ENCODE results near the gene APAF1. TPM values are rescaled to one million over a fixed set of nuclear protein-coding genes. Genes with fewer than 3 reads are reported as not detected.

APAF1 gene
- total RNA-seq, 2 donors from 2014 or later = 6.2 to 7.8 TPM

DNA sequence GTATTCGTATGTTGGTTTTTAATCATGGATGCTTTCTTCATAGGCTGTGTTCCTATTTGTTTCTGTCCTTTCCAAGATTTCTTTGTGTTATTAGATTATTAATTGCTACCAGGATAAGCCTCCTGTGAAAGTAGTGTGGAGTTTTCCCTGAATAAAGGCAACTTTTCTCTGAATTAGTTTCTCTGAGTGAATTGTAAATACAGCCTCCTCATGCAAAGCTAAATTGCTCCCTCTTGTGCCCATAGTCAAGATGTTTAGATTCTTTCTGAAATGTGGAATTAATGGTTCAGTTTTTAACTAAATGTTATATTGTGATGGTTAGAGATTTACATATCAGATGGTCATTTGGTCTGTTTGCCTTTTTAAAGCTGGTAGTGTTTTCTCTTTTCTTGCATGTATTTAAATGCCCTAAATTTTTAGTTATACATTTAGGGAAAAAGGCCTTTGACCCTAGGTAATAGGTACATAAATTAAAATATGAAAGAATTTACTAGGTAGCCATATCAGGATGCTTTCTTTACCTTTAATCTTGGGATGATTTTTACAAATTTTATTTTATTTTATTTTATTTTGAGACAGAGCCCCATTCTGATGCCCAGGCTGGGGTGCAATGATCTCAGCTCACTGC is 8.9 kb downstream of the APAF1 start:
- ATAC-seq (no peak), DNase-seq (no peak)
- intact Hi-C loops (cut with DNase I) = loop anchor here in 1 of 2 donors (2.0 kb wide), 1 partner anchor 87 kb away; no protein-coding TSS in a partner anchor

DNA sequence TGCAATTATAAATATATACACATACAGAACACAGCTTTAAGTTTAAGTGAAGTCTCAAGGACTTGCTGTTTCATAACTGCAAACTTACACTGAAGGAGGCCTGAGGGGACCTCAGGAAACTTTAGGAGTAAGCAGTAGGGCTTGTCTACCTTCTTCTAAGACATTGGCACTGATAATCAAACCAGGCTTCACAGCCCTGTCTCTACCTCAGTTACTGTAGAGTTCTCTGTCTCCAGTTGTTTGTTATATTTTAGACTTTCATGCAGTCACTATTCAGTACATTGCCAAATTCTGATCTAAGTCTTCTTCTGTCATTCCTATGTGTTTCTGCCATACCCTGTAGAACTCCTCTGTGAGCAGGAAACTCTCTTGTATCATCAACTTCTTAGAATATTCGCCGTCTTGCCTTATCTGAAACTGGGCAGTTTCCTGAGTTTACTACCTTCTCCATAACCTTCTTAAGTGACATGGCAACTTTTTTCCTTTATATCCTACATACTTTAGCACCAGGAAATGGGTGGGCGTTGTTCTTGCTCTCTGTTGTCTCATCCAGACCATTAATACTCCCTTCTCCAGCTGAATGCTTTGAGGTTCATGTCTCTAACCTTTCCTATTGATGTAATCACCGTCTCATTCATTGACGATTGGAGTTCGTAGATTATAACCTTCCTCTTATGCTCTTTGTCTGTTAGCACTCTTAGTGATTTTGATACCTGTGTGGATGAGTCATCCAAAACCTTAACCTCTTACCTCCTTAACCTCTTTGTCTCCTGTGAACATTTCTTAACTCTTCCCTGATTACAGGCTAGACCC is 11.4 kb downstream of the APAF1 start:
- intact Hi-C loops (cut with DNase I) = no loop called here
- no peak for ATAC-seq
- DNase-seq = no peak

DNA sequence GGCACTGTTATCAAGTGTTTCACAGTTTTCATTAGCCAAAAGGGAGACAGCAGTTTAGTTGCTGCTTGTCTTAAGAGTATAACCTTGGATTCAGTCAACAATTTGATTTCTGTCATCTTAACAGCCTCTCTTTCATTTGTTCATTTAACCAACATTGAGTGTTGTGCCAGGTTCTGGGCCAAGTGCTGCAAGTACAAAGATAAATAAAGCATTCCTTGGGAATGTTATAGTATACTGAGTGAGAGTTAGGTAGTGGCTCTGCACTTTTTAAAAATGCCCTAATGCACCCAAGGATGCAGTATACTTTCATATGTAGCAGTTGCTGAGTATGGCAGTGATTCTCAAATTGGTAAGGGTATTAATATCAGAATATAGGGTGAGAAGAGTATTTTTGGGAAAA is 15.4 kb downstream of the APAF1 start:
- no peak for DNase-seq
- no peak for ATAC-seq
- intact Hi-C loops (cut with DNase I) = no loop called here

DNA sequence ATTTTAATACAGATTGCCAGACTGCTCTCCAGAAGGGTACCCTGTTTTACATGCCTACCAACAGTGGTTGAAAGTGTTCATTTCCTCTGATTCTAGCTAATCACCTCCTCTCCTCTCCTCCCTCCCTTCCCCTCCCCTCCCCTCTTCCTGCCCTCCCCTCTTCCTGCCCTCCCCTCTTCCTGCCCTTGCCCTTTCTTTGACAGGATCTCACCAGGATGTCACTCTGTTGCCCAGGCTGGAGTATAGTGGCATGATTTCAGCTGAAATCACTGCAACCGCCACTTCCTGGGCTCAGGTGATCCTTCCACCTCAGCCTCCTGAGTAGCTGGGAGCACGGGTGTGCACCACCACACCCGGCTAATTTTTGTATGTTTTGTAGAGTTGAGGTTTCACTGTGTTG is 24.7 kb downstream of the APAF1 start:
- DNase-seq (no peak), ATAC-seq (no peak)
- intact Hi-C loops (cut with DNase I) = no loop called here

DNA sequence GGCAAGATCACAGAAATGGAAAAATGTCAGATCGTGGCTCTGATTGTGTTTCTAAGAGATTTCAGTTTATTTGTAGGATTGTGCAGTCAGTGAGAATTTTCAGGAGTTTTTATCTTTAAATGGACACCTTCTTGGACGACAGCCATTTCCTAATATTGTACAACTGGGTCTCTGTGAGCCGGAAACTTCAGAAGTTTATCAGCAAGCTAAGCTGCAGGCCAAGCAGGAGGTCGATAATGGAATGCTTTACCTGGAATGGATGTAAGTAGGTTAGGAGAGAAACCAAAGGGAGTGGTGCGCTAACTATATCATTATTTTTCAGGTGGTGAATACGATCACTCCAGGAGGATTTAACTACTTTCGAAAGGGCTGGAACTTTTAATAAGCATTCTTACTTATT is 26.4 kb downstream of the APAF1 start:
- intact Hi-C loops (cut with DNase I) = no loop called here
- no peak for ATAC-seq
- DNase-seq = no peak

DNA sequence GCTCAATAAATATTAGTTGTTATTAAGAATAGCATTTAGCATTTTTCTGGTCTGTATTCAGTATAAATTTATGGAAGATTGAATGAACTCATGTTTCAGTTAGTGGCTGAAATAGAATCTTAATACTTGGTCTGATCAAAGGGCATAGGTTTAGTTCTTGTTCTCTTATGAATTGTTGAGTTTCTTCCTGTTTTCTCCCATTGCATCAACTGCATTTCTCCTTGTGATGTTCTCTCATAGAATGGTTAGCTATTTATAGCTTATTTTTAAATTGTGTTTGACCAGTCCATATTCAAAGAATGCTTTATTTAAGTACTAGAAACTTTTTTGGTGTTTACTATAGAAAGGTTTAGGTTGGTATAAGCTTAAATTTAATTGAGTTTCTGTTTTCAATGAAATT is 29.8 kb downstream of the APAF1 start:
- no peak for ATAC-seq
- no peak for DNase-seq
- intact Hi-C loops (cut with DNase I) = no loop called here

DNA sequence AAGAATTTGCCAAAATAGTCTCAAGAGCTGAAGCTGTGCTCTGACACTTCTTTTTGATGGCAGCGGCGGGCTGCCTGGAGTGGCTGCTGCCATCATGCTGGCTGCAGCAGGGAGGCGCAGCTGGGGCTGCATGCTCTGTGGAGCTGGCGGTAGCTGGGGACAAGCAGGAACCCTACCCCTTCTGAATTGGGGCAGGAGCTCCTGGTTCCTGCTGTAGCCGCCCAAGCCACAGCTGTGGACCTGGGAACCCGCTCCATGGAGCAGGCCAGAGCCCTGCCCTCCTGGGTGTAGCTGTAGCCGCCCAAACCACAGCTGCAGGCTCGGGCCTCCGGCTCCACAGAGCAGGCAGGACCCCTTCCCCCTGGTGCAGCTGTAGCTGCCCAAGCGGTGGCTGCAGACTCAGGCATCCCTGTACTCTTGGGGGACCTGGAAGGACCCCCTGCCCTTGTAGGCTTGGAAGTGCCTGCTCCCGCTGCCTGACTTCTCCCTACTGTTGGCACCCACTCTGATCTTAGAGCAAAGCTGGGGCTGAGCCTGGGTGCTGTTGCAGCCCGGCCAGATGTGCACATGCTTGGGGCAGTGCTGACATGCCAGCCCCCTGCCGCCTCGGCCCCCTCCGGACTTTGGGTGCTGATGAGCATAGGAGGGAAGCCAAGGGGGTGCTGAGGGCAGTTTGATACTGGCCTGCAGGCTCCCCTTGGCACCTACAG is 33.3 kb downstream of the APAF1 start:
- intact Hi-C loops (cut with DNase I) = no loop called here
- DNase-seq = no peak
- ATAC-seq = no peak

DNA sequence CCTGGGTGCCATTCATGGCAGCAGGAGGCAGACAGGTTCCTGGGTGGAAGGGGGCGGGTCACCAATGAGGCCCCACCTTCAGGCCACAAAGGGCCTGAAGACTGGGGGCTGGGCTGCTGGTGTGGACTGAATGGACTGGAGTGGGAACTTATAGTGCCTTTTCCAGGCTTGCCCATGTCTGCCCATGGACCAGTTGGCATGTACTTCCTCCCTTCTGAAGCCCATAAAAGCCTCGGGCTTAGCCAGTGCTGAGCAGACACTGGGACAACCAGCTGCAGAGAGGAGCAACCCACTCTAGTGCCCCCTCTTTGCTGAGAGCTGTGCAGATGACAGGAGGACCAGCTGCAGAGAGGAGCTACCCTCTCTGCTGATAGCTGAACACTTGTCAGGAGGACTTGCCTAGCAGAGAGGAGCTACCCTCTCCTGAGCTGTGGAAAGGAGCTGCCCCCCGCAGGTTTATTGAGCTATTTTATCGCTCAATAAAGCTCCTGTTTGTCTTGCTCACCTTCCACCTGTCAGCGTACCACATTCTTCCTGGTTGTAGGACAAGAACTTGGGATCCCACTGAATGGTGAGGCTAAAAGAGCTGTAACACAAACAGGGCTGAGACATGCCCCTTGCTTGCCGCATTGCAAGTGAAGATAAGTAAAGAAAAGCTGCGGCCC is 34.0 kb downstream of the APAF1 start:
- ATAC-seq (no peak), DNase-seq (no peak)
- intact Hi-C loops (cut with DNase I) = no loop called here

DNA sequence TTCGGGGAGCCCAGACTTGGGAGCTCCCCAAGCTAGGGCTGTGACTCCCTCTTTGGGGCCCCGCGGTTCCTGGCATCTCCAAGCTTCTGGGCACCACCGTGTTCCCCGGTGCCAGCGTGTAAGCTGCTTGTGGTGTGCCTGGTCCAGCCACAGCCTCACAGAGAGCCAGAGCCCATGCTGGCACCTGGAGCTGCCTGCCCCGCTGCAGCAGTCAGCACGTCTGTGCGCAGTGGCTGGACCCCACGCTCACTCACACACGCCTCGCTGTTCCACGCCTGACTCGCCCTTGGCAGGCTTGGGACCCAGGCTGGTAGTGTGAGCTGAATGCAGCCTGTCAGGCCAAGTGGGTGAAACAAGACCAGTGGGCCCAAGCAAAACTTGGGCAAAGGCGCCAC is 34.5 kb downstream of the APAF1 start:
- ATAC-seq (peak in 1 of 2 donors; percentile 89), DNase-seq (no peak)
- intact Hi-C loops (cut with DNase I) = no loop called here

DNA sequence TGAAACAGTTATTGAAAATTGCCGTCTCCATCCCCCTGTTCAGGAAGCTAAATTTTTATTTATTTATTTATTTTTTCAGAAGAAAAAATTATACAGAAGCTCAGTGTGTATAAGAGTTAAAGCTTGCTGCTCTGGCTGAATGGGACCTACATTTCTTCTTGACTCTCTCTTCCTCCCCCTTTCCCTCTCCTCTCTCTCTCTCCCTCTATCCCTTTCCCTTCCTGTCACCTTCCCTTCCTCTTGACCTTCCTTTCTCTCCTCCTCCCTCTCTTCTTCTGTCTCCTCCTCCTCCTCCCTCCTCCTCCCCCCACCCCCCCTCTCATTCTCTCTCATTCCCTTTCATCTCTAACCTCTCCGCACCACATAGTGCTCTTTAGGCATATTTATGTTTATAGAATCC is 39.1 kb downstream of the APAF1 start:
- DNase-seq (no peak), ATAC-seq (no peak)
- intact Hi-C loops (cut with DNase I) = no loop called here

DNA sequence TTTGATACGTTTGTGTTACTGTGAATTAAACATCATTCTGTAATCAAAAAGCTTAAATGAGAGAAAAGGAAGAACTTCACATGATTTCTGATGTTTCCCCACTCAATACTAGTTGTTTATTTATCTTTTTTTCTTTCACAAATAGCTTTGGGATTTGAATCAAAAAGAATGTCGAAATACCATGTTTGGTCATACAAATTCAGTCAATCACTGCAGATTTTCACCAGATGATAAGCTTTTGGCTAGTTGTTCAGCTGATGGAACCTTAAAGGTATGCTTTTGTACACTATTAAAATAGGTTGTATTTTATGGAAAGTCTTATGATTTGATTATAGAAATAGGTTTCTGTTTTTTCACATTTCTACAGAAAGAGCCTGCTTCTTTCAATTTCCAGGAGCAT is 41.5 kb downstream of the APAF1 start:
- ATAC-seq = no peak
- DNase-seq = no peak
- intact Hi-C loops (cut with DNase I) = no loop called here

DNA sequence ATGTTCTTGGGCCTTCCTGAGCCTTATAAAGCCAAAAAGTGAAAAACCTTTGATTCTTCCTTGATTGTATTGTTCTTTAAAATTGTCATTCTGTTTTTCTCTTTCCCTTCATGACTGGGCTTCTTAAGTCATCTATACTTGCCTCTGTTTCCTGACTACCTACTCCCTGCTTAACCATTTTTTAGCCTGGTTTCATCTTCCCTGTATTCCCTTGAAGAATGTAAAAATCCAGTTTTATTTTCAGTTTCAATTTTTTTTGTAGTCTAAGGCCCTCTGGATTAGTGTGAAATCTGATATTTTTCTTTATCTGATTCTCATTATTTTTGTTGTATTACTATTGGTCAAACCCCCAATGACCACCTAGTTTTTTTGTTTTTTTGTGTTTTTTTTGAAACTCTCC is 46.3 kb downstream of the APAF1 start:
- no peak for DNase-seq
- no peak for ATAC-seq
- intact Hi-C loops (cut with DNase I) = no loop called here

DNA sequence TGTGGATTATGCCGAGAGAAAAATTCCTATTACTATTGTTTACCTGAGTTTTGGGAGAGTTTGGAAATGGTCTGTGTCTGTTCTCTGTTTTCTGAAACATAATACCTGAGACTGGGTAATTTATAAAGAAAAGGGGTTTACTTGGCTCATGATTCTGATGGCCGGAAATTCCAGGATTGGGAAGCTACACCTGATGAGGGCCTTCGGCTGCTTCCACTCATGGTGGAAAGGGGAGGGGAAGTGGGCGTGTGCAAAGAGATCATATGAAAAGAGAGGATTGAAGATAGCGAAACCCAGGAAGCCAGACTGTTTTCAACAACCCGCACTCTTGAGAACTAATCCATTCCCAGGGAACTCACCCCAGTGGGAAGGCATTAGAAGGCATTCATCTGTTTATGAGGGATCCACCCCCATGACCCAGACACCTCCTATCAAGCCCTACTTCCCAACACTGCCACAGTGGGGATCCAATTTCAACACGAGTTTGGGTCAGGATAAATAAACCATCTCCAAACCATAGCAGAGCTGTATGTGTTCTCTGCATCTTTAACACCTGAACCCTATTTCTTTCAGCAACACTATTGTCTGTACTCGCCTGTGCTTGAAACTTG is 51.1 kb downstream of the APAF1 start:
- ATAC-seq (no peak), DNase-seq (no peak)
- intact Hi-C loops (cut with DNase I) = no loop called here

DNA sequence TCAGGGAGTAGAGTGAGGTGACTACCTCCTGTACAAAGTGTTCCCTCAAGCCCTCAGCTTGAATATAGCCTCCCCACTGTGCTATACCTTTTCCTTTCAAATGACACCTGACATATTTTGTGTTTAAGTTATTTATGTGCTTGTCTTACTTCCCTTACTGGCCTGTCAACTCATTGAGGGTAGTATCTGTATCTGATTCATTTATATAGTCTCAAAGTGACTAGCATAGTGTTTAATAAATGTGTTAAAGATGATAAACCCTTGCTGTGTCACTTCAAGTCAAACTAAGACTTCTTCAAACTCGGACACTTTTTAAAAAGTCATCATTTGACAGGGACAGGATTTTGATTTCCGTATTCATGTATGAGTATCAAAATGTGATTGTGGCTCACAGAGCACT is 52.1 kb downstream of the APAF1 start:
- intact Hi-C loops (cut with DNase I) = no loop called here
- DNase-seq = no peak
- no peak for ATAC-seq

DNA sequence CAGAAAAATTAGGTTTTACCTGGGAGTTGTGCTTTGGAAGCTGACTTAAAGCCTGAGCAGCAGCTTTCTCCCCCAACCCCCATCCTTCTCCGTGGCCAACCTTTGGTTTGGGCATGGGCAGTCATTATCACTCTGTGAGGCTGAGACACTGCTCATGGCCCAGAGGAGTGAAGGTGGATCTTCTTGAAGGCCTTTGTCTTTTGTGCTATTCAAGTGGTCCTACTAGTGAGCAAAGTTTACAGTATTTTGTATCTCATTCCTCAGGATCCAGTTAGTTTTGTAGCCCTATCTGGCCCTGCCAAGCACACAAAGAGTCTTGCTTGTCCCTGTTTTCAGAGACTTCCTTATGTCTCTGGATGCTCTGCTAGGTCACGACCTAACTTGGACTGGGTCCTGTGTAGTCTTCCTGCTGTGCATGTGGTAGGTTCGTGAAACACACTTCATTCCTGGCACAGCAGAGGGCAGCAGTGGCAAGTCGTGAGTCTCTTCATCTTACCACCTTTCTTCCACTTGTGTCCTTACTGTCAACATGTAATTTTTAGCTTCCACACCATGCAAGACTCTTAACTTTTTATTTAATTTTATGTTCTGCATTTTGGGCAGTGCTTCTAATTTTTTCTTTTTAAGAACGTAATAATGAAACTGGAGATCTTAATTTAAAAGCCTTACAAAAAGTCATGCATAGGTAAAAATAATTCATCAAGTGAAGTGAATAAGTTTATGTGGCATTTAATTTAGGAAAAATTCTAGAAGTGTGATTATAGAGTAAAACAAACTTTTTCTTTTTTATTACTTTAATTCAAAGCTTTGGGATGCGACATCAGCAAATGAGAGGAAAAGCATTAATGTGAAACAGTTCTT is 53.7 kb downstream of the APAF1 start:
- DNase-seq (peak; percentile 46), ATAC-seq (peak; percentile 93 to 95)

DNA sequence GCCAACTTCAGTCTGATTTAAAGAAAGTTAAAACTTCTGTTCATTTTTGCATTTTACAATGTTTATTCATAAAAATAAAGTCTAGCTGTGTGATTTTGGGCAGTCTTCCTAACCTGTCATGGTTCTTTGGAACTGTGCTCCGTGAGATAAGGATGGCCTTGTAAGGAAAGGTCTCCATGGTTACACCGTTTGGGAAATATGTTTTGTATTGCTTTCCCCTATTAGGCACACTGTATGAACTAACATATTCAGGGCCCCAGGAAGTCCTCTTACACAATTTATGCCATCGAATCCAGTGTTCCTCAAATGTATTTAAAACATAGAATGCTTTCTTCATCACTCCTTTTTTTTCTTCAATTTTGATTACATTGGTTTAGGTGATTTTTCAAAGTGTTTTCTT is 54.5 kb downstream of the APAF1 start:
- ATAC-seq (peak; percentile 93 to 94), DNase-seq (no peak)
- intact Hi-C loops (cut with DNase I) = loop anchor here in 1 of 2 donors (1.0 kb wide), 1 partner anchor 299 kb away; no protein-coding TSS in a partner anchor

More for the DNA sequence above, 53.7 kb downstream of the APAF1 start:
- intact Hi-C loops (cut with DNase I) = loop anchor here in 1 of 2 donors (1.0 kb wide), 1 partner anchor 299 kb away; no protein-coding TSS in a partner anchor

DNA sequence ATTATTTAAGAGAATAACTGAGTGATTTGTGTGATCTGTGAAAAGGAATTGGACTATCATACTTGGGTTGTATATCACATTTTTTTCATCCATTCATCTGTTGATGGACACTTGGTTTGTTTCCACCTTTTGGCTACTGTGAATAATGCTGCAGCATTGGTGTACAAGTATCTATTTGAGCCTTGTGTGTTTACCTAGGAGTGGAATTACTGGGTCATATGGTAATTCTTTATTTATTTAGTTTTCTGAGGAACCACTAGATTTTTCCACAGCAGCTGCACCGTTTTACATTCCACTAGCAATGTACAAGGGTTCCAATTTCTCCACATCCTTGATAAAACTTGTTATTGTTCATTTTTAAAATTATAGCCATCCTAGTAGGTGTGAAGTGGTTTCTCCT is 56.1 kb downstream of the APAF1 start:
- intact Hi-C loops (cut with DNase I) = loop anchor here in 1 of 2 donors (10.0 kb wide), 1 partner anchor 294 kb away; no protein-coding TSS in a partner anchor

DNA sequence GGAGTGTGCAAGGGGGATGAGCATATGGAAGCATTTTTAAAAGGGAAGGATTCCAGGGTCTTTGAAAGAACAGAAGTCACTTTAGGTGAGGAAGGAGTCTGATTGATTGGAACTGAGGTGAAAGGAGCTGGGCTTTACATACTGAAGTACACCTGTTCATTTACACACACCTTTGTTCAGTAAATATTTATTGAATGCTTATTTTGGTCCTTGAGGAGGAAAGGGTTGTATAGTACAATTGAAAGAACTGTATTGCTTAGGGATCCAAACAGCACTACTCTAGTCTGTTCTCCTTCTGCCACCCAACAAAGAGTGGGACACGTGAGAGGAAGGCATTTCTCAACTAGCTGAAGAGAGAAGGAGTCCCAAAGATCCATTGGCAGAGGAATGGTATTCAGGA is 63.9 kb downstream of the APAF1 start:
- ATAC-seq (no peak), DNase-seq (no peak)

More for the DNA sequence above, 56.1 kb downstream of the APAF1 start:
- no peak for ATAC-seq
- no peak for DNase-seq

More for the DNA sequence above, 63.9 kb downstream of the APAF1 start:
- intact Hi-C loops (cut with DNase I) = loop anchor here in 1 of 2 donors (10.0 kb wide), 1 partner anchor 286 kb away; no protein-coding TSS in a partner anchor
